ENCODE data around the gene GAK.

- TF ChIP-seq POLR2A (IDR thresholded peaks at IDR 0.05): no peak
- TF ChIP-seq CTCF (IDR thresholded peaks at IDR 0.05 in 4 of 5, conservative IDR thresholded peaks at IDR 0.05 in 1 of 5): no peak
These were observed 20.1 kb downstream of the GAK start for GRCh38 chr4:911871-912490.

Data from gastrocnemius medialis (tissue), 4 donors.